ENCODE results near the gene CBARP. TPM values are rescaled to one million over a fixed set of nuclear protein-coding genes. Genes with fewer than 3 reads are reported as not detected.

CBARP gene
- total and polyA plus RNA-seq, 2 of the 13 experiments (the other 11 are each of a cell fraction or from before 2014, with no cell fraction given), result 1.2 to 1.4 TPM

GRCh38 chr19:1261798-1262622 lies 24.2 kb upstream of the CBARP start (continued):
- no peak for TF ChIP-seq ZNF34 (CRISPR knock-in tag; IDR thresholded peaks at IDR 0.05; ENCODE audit: borderline replicate concordance)
- no peak for TF ChIP-seq BCLAF1 (IDR thresholded peaks at IDR 0.05)
- TF ChIP-seq KDM2A (CRISPR knock-in tag; IDR thresholded peaks at IDR 0.05; ENCODE audit: borderline replicate concordance, low read depth), result peak; percentile 47; the same call in 1 of the 2 replicates
- no peak for TF ChIP-seq ZNF562 (CRISPR knock-in tag; IDR thresholded peaks at IDR 0.05; ENCODE audit: borderline replicate concordance)
- peak in 1 of 2 experiments; percentile 50; a peak in 1 of 4 replicates for TF ChIP-seq KLF16 (CRISPR knock-in tag; IDR thresholded peaks at IDR 0.05)
- 0 out of 2 replicates have a peak, but pooled peaks have one; percentile 7 for TF ChIP-seq KDM6A (CRISPR knock-in tag; IDR thresholded peaks at IDR 0.05; ENCODE audit: low read depth)
- TF ChIP-seq ZC3H4 (CRISPR knock-in tag; IDR thresholded peaks at IDR 0.05; ENCODE audit: borderline replicate concordance), result no peak
- 0 out of 2 replicates have a peak, but pooled peaks have one; percentile 34 for TF ChIP-seq PLSCR1 (CRISPR knock-in tag; IDR thresholded peaks at IDR 0.05; ENCODE audit: borderline replicate concordance)
- TF ChIP-seq ARID4A (CRISPR knock-in tag; IDR thresholded peaks at IDR 0.05; ENCODE audit: borderline replicate concordance), result peak; percentile 29; the same call in 1 of the 2 replicates
- TF ChIP-seq HIVEP1 (CRISPR knock-in tag; IDR thresholded peaks at IDR 0.05), result no peak; the same call in 1 of the 2 replicates
- peak; percentile 34 for TF ChIP-seq IKZF4 (CRISPR knock-in tag; IDR thresholded peaks at IDR 0.05; ENCODE audit: borderline replicate concordance, low read depth, not compliant biosample characterization)
- TF ChIP-seq POLR2A (IDR thresholded peaks at IDR 0.05; ENCODE audit: insufficient read depth in 1 of 2, low read depth in 2 of 2, low read length in 2 of 2), result peak in 1 of 2 experiments; percentile 58; a peak in 2 of 4 replicates
- peak; percentile 21; the same call in 1 of the 2 replicates for TF ChIP-seq ATF2 (CRISPR knock-in tag; IDR thresholded peaks at IDR 0.05)
- TF ChIP-seq NR2F6 (IDR thresholded peaks at IDR 0.05), result peak; percentile 73
- TF ChIP-seq NR2F6 (CRISPR knock-in tag; IDR thresholded peaks at IDR 0.05), result peak; percentile 75
- TF ChIP-seq MEF2D (CRISPR knock-in tag; IDR thresholded peaks at IDR 0.05), result peak; percentile 1; the same call in 1 of the 2 replicates
- peak; percentile 85; the same call in 1 of the 2 replicates for TF ChIP-seq ESRRA (CRISPR knock-in tag; IDR thresholded peaks at IDR 0.05; ENCODE audit: low read depth)
- peak; percentile 40; the same call in 1 of the 2 replicates for TF ChIP-seq SPEN (CRISPR knock-in tag; IDR thresholded peaks at IDR 0.05; ENCODE audit: low read depth)
- TF ChIP-seq SIN3A (IDR thresholded peaks at IDR 0.05; ENCODE audit: borderline replicate concordance, low read depth, low read length), result peak; percentile 48; the same call in 1 of the 2 replicates
